Osteoblast (primary cell): ENCODE results near the gene BTNL9. TPM values are rescaled to one million over a fixed set of nuclear protein-coding genes. Genes with fewer than 3 reads are reported as not detected.
"Not testable (repeated sequence)": the region's sequence is repeated elsewhere in the genome, so short reads cannot be mapped to it uniquely, and the experiment has no call there.

ENCODE experiments used
- DNase-seq: peaks from one replicate; pipeline ENCODE4 v3.0.0; 2011; ENCODE audit warnings: low spot score, mixed read lengths; ENCODE audit not compliant: insufficient read length; ENCODE audit errors: missing footprints
- H2AFZ ChIP-seq: 2 replicates; pipeline ENCODE4 v1.6.0; 2011; ENCODE audit warnings: mild to moderate bottlenecking, low read length
- H3K27ac ChIP-seq: 2 replicates; pipeline ENCODE4 v1.5.1; 2011; ENCODE audit warnings: mild to moderate bottlenecking, low read depth, low read length, moderate library complexity
- H3K27me3 ChIP-seq: 2 replicates; pipeline ENCODE4 v1.6.0; 2012; ENCODE audit warnings: mild to moderate bottlenecking, control low read depth, inconsistent platforms, low read length, moderate library complexity; ENCODE audit not compliant: insufficient read depth
- H3K36me3 ChIP-seq: 2 replicates; pipeline ENCODE4 v1.5.1; 2011; ENCODE audit warnings: mild to moderate bottlenecking, low read length, control low read depth, moderate library complexity; ENCODE audit not compliant: insufficient read depth
- H3K4me1 ChIP-seq: 2 replicates; pipeline ENCODE4 v1.5.1; 2011; ENCODE audit warnings: mild to moderate bottlenecking, low read length, control low read depth, moderate library complexity; ENCODE audit not compliant: insufficient read depth
- H3K4me2 ChIP-seq: 2 replicates; pipeline ENCODE4 v1.6.0; 2011; ENCODE audit warnings: mild to moderate bottlenecking, low read length; ENCODE audit not compliant: insufficient read depth
- H3K4me3 ChIP-seq: fragments of 200-600 bp; sonication (generic); 3 replicates; pipeline ENCODE4 v1.5.1; 2012; ENCODE audit warnings: mild to moderate bottlenecking, low read length, inconsistent platforms; ENCODE audit not compliant: insufficient read depth
- H3K79me2 ChIP-seq: 2 replicates; pipeline ENCODE4 v1.6.0; 2012; ENCODE audit warnings: mild to moderate bottlenecking, low read length, control low read depth, inconsistent platforms; ENCODE audit not compliant: insufficient read depth
- H3K9me3 ChIP-seq: 2 replicates; pipeline ENCODE4 v1.5.1; 2011; ENCODE audit warnings: low read depth, low read length, control low read depth
- H4K20me1 ChIP-seq: 2 replicates; pipeline ENCODE4 v1.6.0; 2012; ENCODE audit warnings: mild to moderate bottlenecking, low read length, control low read depth; ENCODE audit not compliant: insufficient read depth
- total RNA-seq: library from RNA; depleted of rRNA; stranded (reverse); fragments of >200 nt; gene quantifications from 2 replicates; pipeline ENCODE4 v1.2.3, GENCODE V29; 2012
- TF ChIP-seq, protein P1 (sequence below): IDR thresholded peaks from 2 replicates; pipeline ENCODE4 v1.5.1; 2011; ENCODE audit warnings: mild to moderate bottlenecking, low read depth, low read length, moderate library complexity; ENCODE audit errors: extremely low read depth

Gene BTNL9
- total RNA-seq, 1 donor, result not detected

DNA sequence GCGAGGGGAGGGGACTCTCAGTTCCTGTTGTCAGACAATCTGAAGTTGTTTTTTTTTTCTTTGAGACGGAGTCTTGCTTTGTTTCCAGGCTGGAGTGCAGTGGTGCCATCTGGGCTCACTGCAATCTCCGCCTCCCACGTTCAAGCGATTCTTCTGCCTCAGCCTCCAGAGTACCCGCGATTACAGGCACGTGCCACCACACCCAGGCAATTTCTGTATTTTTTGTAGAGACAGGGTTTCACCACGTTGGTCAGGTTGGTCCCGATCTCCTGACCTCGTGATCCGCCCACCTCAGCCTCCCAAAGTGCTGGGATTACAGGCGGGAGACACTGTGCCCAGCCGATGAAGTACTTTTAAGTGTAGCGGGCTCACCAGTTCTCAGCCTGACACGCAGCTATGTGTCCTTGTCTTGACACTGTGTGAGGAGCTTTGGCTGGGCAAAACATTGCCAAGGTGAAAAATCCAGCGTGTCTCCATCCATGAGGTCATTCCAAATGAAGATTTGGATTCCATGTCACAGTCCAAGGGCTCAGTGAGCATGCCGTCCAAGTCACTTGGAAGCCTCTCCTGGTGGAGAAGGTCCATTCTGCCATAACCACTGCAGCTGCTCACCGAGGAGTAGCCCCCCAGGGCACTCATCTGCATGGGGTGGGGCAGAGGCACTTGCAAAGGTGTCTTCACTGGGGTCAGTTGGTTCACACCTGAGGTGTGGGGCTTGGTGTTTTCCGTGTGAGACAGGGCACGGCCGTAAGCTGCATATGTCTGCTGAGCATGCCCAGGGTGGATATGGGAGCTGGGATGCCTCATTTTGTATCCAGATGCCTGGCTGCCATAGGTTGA is 58.9 kb downstream of the BTNL9 start:
- Histone ChIP-seq H3K79me2 (no peaks in the 10 kb centered on the region), H2AFZ (no peak overlapping the region), H3K4me1 (no peaks in the 10 kb centered on the region), H3K9me3 (no peaks in the 10 kb centered on the region), H3K27ac (no peak overlapping the region), H4K20me1 (no peaks in the 10 kb centered on the region), H3K4me2 (no peak overlapping the region), H3K4me3 (no peak overlapping the region), H3K36me3 (no peaks in the 10 kb centered on the region), H3K27me3 (peaks cover 18% of the 10 kb centered on the region)
- no peak for DNase-seq
- TF ChIP-seq, protein P1, sequence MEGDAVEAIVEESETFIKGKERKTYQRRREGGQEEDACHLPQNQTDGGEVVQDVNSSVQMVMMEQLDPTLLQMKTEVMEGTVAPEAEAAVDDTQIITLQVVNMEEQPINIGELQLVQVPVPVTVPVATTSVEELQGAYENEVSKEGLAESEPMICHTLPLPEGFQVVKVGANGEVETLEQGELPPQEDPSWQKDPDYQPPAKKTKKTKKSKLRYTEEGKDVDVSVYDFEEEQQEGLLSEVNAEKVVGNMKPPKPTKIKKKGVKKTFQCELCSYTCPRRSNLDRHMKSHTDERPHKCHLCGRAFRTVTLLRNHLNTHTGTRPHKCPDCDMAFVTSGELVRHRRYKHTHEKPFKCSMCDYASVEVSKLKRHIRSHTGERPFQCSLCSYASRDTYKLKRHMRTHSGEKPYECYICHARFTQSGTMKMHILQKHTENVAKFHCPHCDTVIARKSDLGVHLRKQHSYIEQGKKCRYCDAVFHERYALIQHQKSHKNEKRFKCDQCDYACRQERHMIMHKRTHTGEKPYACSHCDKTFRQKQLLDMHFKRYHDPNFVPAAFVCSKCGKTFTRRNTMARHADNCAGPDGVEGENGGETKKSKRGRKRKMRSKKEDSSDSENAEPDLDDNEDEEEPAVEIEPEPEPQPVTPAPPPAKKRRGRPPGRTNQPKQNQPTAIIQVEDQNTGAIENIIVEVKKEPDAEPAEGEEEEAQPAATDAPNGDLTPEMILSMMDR, result no peak

DNA sequence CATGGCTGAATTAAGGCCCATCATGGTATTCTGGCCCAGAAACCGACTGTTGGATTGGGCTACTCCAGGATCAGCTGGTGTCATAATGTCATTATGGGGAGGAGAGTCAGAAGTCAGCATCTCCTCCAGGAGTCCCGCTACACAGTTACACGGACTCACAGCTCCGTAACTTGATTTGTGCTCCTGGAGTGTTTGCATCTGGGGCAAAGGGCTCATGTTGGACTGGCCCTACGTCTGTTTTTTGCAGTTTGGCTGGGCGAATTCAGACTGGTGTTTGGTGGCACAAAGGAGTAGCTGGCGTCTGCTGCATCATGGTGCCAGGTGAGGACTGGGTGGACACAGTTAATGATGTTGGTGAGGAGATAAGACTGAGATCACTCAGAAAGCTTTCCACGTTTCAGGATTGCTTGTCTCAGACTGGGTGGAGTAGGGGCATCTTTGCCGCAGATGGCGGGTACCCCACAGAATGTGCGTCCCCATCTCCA is 59.6 kb downstream of the BTNL9 start:
- no peak overlapping the region for H3K4me2 ChIP-seq
- H3K4me1 ChIP-seq, result no peaks in the 10 kb centered on the region
- H2AFZ ChIP-seq, result no peak overlapping the region
- TF ChIP-seq, protein P1, result no peak
- H3K27ac ChIP-seq, result no peak overlapping the region
- DNase-seq, result no peak
- H3K36me3 ChIP-seq, result no peaks in the 10 kb centered on the region
- H3K4me3 ChIP-seq, result no peak overlapping the region
- no peaks in the 10 kb centered on the region for H3K79me2 ChIP-seq
- H4K20me1 ChIP-seq, result no peaks in the 10 kb centered on the region
- H3K27me3 ChIP-seq, result peaks cover 18% of the 10 kb centered on the region
- H3K9me3 ChIP-seq, result no peaks in the 10 kb centered on the region

DNA sequence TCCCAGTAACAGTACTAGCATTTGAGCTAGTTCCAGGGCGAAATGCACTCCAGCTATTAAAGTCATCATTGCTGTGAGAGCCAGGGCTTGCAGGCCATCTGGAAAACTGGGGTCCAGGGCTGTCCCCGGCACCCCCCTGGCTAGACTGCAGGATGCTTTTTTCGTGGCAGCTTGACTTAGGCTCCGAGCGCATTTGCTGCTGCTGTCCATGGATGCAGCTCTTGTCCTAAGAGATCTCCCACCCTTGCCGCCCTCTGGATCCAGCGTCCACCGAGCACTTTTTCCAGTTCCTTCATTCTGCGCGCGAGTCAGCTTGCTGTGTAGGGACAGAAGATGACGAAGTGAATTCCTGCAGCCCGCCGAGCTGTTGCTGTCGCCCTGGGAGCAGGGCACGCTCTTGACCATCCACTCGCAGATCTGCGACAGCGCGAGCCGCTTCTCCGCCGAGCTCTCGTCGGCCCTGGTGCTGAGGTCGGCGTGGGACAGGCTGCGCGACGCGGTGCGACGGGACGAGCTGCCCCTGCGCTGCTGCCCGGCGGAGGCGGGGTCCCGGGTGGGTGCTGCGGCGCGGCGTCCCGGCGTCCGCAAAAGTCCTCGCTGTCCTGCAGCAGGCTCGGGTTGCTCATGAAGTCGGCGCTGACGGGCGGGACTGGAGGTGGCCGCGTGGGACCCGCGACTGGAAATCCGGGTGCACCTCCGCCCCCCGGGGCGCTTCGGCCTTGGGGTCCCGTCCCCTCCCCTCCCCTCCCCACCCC is 60.2 kb downstream of the BTNL9 start:
- Histone ChIP-seq H3K4me3 (peak overlapping the region; percentile 30), H2AFZ (no peak overlapping the region), H3K27me3 (peaks cover 18% of the 10 kb centered on the region), H3K4me1 (no peaks in the 10 kb centered on the region), H3K36me3 (no peaks in the 10 kb centered on the region), H3K27ac (no peak overlapping the region), H3K9me3 (no peaks in the 10 kb centered on the region), H4K20me1 (no peaks in the 10 kb centered on the region), H3K79me2 (no peaks in the 10 kb centered on the region), H3K4me2 (peak overlapping the region; percentile 39)
- no peak for DNase-seq
- TF ChIP-seq, protein P1, result no peak

DNA sequence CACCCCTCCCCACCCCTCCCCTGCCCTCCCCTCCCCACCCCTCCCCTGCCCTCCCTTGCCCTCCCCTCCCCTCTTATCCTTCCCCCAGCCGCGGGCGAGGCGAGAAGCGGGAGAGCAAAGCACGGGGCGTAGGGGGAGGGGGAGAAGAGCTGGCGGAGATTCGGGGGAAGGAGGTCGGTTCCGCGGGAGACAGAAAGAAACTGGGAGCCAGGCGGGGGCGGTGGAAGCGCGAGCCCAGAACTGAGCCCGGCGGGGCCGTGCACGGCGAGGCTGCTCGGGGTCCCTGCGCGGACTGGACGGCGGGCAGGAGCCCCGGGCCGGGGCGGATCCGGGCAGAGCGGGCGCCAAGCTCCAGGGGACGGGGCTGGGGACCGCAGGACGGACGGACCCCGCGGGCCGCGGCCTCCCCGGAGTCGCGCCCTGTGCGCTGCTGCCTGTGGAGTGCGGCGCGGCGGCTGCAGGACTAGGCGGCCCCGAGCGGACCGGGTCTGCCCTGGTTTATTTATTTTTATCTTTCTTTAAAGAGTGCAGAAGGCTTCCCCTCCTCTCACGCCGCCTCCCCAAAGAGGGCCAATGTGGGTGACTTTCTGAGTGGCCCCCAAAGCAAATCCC is 61.1 kb downstream of the BTNL9 start:
- H3K27ac ChIP-seq, H3K36me3 ChIP-seq, DNase-seq, H3K4me3 ChIP-seq, H4K20me1 ChIP-seq, H3K79me2 ChIP-seq, H3K9me3 ChIP-seq, H3K4me1 ChIP-seq, H2AFZ ChIP-seq, H3K4me2 ChIP-seq: not testable (repeated sequence)
- peaks cover 18% of the 10 kb centered on the region for H3K27me3 ChIP-seq

DNA sequence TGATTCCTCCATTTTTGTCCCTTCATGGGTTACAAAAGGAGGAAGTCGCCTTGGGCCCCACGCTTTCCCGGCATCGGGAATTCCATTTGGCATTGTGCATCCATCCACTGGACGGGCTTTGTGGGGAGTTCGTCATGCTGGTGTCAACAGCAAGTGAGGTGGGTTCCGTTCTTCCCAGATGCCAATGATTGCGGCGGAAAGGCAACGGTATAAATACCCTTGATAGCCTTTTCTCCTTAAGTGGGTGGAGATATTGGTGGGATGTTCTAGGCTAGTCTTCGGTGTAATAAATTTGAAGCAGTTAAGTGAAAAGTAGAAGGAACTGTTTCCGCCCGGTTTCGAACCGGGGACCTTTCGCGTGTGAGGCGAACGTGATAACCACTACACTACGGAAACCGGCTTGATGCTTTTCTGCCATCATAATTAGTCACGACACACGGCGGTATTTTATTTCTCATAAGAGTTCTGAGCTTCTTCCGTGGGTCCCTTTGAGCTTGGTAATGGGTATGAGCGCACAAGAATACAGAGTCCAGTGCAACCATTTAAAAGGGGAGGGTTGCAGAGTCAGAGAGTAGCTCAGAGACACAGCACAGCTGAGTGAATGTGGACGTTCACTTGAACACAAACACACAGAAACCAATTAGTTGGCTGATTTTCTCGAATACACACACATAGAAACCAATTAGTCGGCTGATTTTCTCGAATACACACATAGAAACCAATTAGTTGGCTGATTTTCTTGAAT is 62.0 kb downstream of the BTNL9 start:
- not testable (repeated sequence) for H3K4me3 ChIP-seq, H3K4me2 ChIP-seq, H3K36me3 ChIP-seq, H2AFZ ChIP-seq, H3K9me3 ChIP-seq, H4K20me1 ChIP-seq, H3K27ac ChIP-seq, H3K79me2 ChIP-seq, DNase-seq, H3K4me1 ChIP-seq
- H3K27me3 ChIP-seq, result peaks cover 20% of the 10 kb centered on the region

DNA sequence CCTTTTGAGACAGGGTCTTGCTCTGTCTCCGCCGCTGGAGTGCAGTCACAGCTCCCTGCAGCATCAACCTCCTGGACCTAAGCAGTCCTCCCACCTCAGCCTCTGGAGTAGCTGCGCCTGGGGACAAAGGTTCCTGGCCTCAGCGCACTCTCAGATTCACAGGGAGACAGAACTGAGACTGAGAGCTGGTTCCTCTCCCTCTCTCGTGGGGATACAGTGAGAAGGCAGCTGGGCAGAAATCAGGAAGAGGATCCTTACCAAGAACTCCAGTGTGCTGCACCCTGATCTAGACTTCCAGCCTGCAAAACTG is 64.1 kb downstream of the BTNL9 start:
- H3K9me3 ChIP-seq, H3K36me3 ChIP-seq, H3K4me3 ChIP-seq, H3K27ac ChIP-seq, H3K4me2 ChIP-seq, DNase-seq, H2AFZ ChIP-seq, H3K79me2 ChIP-seq, H4K20me1 ChIP-seq, H3K4me1 ChIP-seq: not testable (repeated sequence)
- peaks cover 21% of the 10 kb centered on the region for H3K27me3 ChIP-seq
